HepG2 (cell line): Measurements from ENCODE around the gene HCK. TPM values are rescaled to one million over a fixed set of nuclear protein-coding genes. Genes with fewer than 3 reads are reported as not detected.
A peak's percentile ranks its signal among the peaks of the same experiment; 100 is the strongest.

Source experiments
- ATAC-seq: fragments of 200-7000 bp; cut with Tn5 transposase; 3 replicates; pipeline ENCODE4 v1.9.1; 2020; ENCODE audit warnings: mild to moderate bottlenecking, moderate library complexity
- BruUV-seq: library from RNA; stranded (reverse); fragments of 400-500 nt; replicated peaks from 2 replicates; lab custom pipeline; 2021; lab: Mats Ljungman, UMichigan
- CTCF ChIA-PET: fragments of 300-600 bp; formaldehyde crosslinking; extraction: SDS; loops from one replicate; lab custom pipeline; 2021; ENCODE audit warnings: low total read pairs, inconsistent platforms, low intra/inter-chr PET ratio; lab: Yijun Ruan, JAX
- POLR2A ChIA-PET: fragments of 350-600 bp; sonication (Branson Sonifier 250); formaldehyde crosslinking; loops from one replicate; lab custom pipeline; 2020; ENCODE audit warnings: antibody characterized with exemption, inconsistent platforms; lab: Yijun Ruan, JAX
- DNase-seq: peaks from one replicate; pipeline ENCODE4 v3.0.0-alpha.2; 2015; ENCODE audit warnings: low spot score
- FAIRE-seq: peaks from 3 replicates; lab custom pipeline; 2011; peaks lifted over from hg19 to GRCh38; lab: Jason Lieb, UNC
- H2AFZ ChIP-seq: one replicate; pipeline ENCODE4 v1.6.1; 2011; ENCODE audit warnings: low read length, inconsistent platforms
- H3K27ac ChIP-seq: fragments of 300-600 bp; 3 replicates; pipeline ENCODE4 v1.8.0; 2011; ENCODE audit warnings: mixed run types, mild to moderate bottlenecking, mixed read lengths, low read length, inconsistent platforms; ENCODE audit not compliant: insufficient read depth; ENCODE audit errors: extremely low read length
- H3K27me3 ChIP-seq, 2 experiments: fragments of 200-600 bp in 1 of 2; 2 replicates in 1 of 2; 3 replicates in 1 of 2; pipeline versions ENCODE4 v1.6.0 to v1.8.0; 2011; ENCODE audit warnings: low read length in 2 of 2, mild to moderate bottlenecking in 2 of 2, moderate library complexity in 2 of 2, inconsistent platforms in 1 of 2; ENCODE audit not compliant: insufficient read depth in 2 of 2, control insufficient read depth in 1 of 2
- H3K36me3 ChIP-seq, 2 experiments: fragments of 200-600 bp in 1 of 2; replicated peaks in 1 of 2; 2 replicates in 1 of 2; 3 replicates in 1 of 2; pipeline versions ENCODE4 v1.5.1 to v1.8.0; 2011; ENCODE audit warnings: low read length in 2 of 2, inconsistent platforms in 1 of 2; ENCODE audit not compliant: insufficient read depth in 2 of 2, control insufficient read depth in 1 of 2
- H3K4me1 ChIP-seq: 2 replicates; pipeline ENCODE4 v1.5.1; 2012; ENCODE audit warnings: low read length, inconsistent platforms; ENCODE audit not compliant: insufficient read depth
- H3K4me2 ChIP-seq: 2 replicates; pipeline ENCODE4 v1.6.0; 2011; ENCODE audit warnings: low read depth, low read length, inconsistent platforms
- H3K4me3 ChIP-seq, 3 experiments: fragments of 200-600 bp in 1 of 3; sonication (generic), shearing (Covaris generic) in 1 of 3; replicated peaks in 1 of 3; 2 replicates each; pipeline ENCODE4 v1.5.1; 2011 to 2016; ENCODE audit warnings: low read length in 3 of 3, inconsistent platforms in 2 of 3, low read depth in 2 of 3, mild to moderate bottlenecking in 2 of 3, control low read depth in 1 of 3, mixed read lengths in 1 of 3; ENCODE audit not compliant: insufficient read depth in 1 of 3
- H3K79me2 ChIP-seq: one replicate; pipeline ENCODE4 v1.6.1; 2011; ENCODE audit warnings: low read length, inconsistent platforms; ENCODE audit not compliant: insufficient read depth
- H3K9ac ChIP-seq: 2 replicates; pipeline ENCODE4 v1.6.0; 2011; ENCODE audit warnings: mild to moderate bottlenecking, low read depth, low read length, inconsistent platforms; ENCODE audit not compliant: insufficient read depth
- H3K9me3 ChIP-seq: 2 replicates; pipeline ENCODE4 v1.5.1; 2012; ENCODE audit warnings: mild to moderate bottlenecking, low read length
- H4K20me1 ChIP-seq: 2 replicates; pipeline ENCODE4 v1.6.0; 2011; ENCODE audit warnings: inconsistent platforms, mild to moderate bottlenecking, low read length, moderate library complexity; ENCODE audit not compliant: insufficient read depth
- IRX3 ChIP-seq: sonication (generic); formaldehyde crosslinking; IDR thresholded peaks from 2 replicates; pipeline ENCODE4 v1.8.1; 2023; ENCODE audit warnings: mild to moderate bottlenecking, low read depth, missing genetic modification reagents, borderline replicate concordance
- MEIS2 ChIP-seq: sonication (generic); formaldehyde crosslinking; IDR thresholded peaks from 2 replicates; pipeline ENCODE4 v1.9.0; 2021; ENCODE audit warnings: mild to moderate bottlenecking, missing genetic modification reagents
- NONO ChIP-seq, 2 experiments: fragments of 450-650 bp in 1 of 2; sonication (generic) in 1 of 2; formaldehyde crosslinking in 1 of 2; IDR thresholded peaks in 1 of 2; conservative IDR thresholded peaks in 1 of 2; 2 replicates each; pipeline versions ENCODE4 v1.6.1 to v1.8.0; 2017 to 2022; ENCODE audit warnings: mild to moderate bottlenecking in 1 of 2, missing genetic modification reagents in 1 of 2, moderate library complexity in 1 of 2
- SAP130 ChIP-seq: IDR thresholded peaks from 2 replicates; pipeline ENCODE4 v1.6.1; 2016; ENCODE audit warnings: low read depth
- TBP ChIP-seq: sonication (generic); formaldehyde crosslinking; IDR thresholded peaks from 2 replicates; pipeline ENCODE4 v1.5.0; 2020; ENCODE audit warnings: missing genetic modification reagents
- TBX2 ChIP-seq: sonication (generic); formaldehyde crosslinking; IDR thresholded peaks from 2 replicates; pipeline ENCODE4 v1.5.0; 2020; ENCODE audit warnings: missing genetic modification reagents, mild to moderate bottlenecking, borderline replicate concordance
- WGBS: methylation state at CpG from one replicate; pipeline ENCODE4 v1.1.6; 2017; ENCODE audit warnings: low lambda C conversion rate; 5-methylcytosine and 5-hydroxymethylcytosine counted together
- in situ Hi-C: cut with HindIII; loops from 2 replicates; pipeline ENCODE4 v1.10.0; 2017; ENCODE audit warnings: low pct_unique_long_range_greater_than_20kb; ENCODE audit not compliant: extremely low pct_ligation_motif_present
- intact Hi-C: fragments of 100-400 bp; cut with micrococcal nuclease; formaldehyde crosslinking; loops from one replicate; pipeline ENCODE4 v1.10.0; 2022; ENCODE audit not compliant: unreplicated experiment
- polyA plus RNA-seq, 8 experiments: library from polyadenylated mRNA; depleted of rRNA in 3 of 8; stranded (reverse) in 7 of 8; unstranded in 1 of 8; fragments of >200 nt; fragmentation: Illumina TruSeq in 4 of 8; extraction: Trizol in 4 of 8; gene quantifications; 2 replicates each; pipeline versions ENCODE4 v1.2.1 to v1.2.3, GENCODE V29; 2011 to 2016; ENCODE audit warnings: low read depth in 4 of 8, missing spikeins in 1 of 8, mixed read lengths in 1 of 8; ENCODE audit not compliant: insufficient read depth in 1 of 8
- total RNA-seq, 5 experiments: library from RNA; depleted of rRNA; stranded (reverse); fragments of >200 nt; fragmentation: Illumina TruSeq; extraction: Trizol; gene quantifications; 2 replicates each; pipeline ENCODE4 v1.2.3, GENCODE V29; 2016; ENCODE audit warnings: low read depth in 1 of 5
- TF ChIP-seq, protein P1 (sequence below): sonication (generic); formaldehyde crosslinking; IDR thresholded peaks from 2 replicates; pipeline ENCODE4 v1.4.0; 2020; ENCODE audit warnings: missing genetic modification reagents
- TF ChIP-seq, protein P2 (sequence below): sonication (generic); formaldehyde crosslinking; IDR thresholded peaks from 2 replicates; pipeline ENCODE4 v1.4.0; 2020; ENCODE audit warnings: missing genetic modification reagents
- TF ChIP-seq, protein P3 (sequence below): sonication (generic); formaldehyde crosslinking; IDR thresholded peaks from 2 replicates; pipeline ENCODE4 v1.4.0; 2020; ENCODE audit warnings: mild to moderate bottlenecking, low read depth, missing genetic modification reagents
- TF ChIP-seq, protein P4 (sequence below): sonication (generic); formaldehyde crosslinking; conservative IDR thresholded peaks from 2 replicates; pipeline ENCODE4 v1.4.0; 2020; ENCODE audit warnings: missing genetic modification reagents
- TF ChIP-seq, protein P5 (sequence below): fragments of 450-650 bp; IDR thresholded peaks from 2 replicates; pipeline ENCODE4 v1.6.1; 2017
- TF ChIP-seq, protein P6 (sequence below): sonication (generic); formaldehyde crosslinking; IDR thresholded peaks from 2 replicates; pipeline ENCODE4 v1.4.0; 2020; ENCODE audit warnings: mild to moderate bottlenecking, missing genetic modification reagents
- TF ChIP-seq, protein P7 (sequence below): IDR thresholded peaks from 2 replicates; pipeline ENCODE4 v1.6.1; 2016; ENCODE audit warnings: missing compliant biosample characterization, missing genetic modification reagents, borderline replicate concordance

Gene HCK
- total and polyA plus RNA-seq, 2 of the 13 experiments (the other 11 are each of a cell fraction or from before 2014, with no cell fraction given) = 0.04 TPM; not detected in 1

DNA sequence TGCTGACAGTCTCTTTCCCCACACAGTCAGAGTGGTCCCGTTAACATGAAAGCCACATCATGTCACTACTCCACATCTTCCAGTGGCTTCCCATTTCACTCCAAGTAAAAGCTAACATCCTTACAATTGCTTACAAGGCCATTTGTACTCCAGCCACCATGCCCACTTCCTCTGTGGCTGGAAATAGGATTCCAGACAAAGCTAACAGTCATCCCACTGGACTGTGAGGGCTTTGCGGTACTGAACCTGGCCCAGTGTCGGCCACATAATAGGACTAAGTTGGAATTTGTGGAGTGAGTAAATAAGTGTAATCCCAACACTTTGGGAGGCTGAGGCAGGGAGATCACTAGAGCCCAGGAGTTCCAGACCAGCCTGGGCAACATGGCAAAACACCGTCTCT, 31.0 kb upstream of the HCK start (continued):
- TF ChIP-seq, protein P1, sequence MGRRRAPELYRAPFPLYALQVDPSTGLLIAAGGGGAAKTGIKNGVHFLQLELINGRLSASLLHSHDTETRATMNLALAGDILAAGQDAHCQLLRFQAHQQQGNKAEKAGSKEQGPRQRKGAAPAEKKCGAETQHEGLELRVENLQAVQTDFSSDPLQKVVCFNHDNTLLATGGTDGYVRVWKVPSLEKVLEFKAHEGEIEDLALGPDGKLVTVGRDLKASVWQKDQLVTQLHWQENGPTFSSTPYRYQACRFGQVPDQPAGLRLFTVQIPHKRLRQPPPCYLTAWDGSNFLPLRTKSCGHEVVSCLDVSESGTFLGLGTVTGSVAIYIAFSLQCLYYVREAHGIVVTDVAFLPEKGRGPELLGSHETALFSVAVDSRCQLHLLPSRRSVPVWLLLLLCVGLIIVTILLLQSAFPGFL = no peak
- TF ChIP-seq, protein P2, sequence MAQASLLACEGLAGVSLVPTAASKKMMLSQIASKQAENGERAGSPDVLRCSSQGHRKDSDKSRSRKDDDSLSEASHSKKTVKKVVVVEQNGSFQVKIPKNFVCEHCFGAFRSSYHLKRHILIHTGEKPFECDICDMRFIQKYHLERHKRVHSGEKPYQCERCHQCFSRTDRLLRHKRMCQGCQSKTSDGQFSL = no peak
- TF ChIP-seq TBP = no peak

DNA sequence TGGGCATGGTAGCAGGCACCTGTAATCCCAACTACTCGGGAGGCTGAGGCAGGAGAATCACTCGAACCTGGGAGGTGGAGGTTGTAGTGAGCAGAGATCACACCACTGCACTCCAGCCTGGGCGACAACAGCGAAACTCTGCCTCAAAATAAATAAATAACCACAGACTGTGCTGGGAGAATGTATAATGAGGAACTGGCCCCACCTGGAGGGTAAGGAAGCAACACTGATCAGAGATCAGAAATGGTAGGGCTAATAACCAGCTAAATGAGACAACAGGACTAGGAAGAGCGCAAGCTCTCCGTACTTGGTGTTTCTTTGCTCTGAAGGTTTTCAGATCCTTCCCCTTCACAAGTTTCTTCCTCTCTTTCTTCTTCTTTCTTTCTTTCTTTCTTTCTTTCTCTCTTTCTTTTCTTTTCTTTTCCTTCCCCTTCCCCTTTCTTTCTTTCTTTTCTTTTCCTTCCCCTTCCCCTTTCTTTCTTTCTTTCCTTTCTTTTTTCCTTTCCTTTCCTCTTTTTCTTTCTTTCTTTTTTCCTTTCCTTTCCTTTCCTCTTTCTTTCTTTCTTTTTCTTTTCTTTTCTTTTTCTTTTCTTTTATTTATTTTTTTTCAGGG, 27.3 kb upstream of the HCK start:
- H3K36me3 ChIP-seq = no peaks in the 10 kb centered on the region
- no peak for ATAC-seq
- no peaks in the 10 kb centered on the region for H4K20me1 ChIP-seq
- intact Hi-C loops = no loop called here
- POLR2A ChIA-PET = no interaction called here
- no TSS peak for BruUV-seq
- no peaks in the 10 kb centered on the region for H3K79me2 ChIP-seq
- H3K4me2 ChIP-seq = no peak overlapping the region
- CTCF ChIA-PET = no interaction called here
- no peak overlapping the region for H3K9ac ChIP-seq
- DNase-seq = no peak
- peaks cover 5 to 39% of the 10 kb centered on the region in 2 experiments; a peak in 4 of 5 replicates for H3K27me3 ChIP-seq
- no peak overlapping the region for H3K4me3 ChIP-seq
- H2AFZ ChIP-seq = no peak overlapping the region
- WGBS = 43% methylated on average over 6 of the region's 6 CpGs
- in situ Hi-C loops = no loop called here
- no peak overlapping the region for H3K27ac ChIP-seq
- peaks cover 22% of the 10 kb centered on the region for H3K4me1 ChIP-seq
- FAIRE-seq = no peak
- no peaks in the 10 kb centered on the region for H3K9me3 ChIP-seq
- TF ChIP-seq, protein P3, sequence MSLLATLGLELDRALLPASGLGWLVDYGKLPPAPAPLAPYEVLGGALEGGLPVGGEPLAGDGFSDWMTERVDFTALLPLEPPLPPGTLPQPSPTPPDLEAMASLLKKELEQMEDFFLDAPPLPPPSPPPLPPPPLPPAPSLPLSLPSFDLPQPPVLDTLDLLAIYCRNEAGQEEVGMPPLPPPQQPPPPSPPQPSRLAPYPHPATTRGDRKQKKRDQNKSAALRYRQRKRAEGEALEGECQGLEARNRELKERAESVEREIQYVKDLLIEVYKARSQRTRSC (CRISPR knock-in tag) = no peak
- TF ChIP-seq SAP130 (CRISPR knock-in tag) (no peak), NONO (IDR thresholded peaks at IDR 0.05) (0 out of 2 replicates have a peak, but pooled peaks have one; percentile 80), NONO (CRISPR knock-in tag; conservative IDR thresholded peaks at IDR 0.05) (no peak), IRX3 (CRISPR knock-in tag) (no peak), TBX2 (CRISPR knock-in tag) (no peak), MEIS2 (CRISPR knock-in tag) (no peak)
- TF ChIP-seq, protein P4, sequence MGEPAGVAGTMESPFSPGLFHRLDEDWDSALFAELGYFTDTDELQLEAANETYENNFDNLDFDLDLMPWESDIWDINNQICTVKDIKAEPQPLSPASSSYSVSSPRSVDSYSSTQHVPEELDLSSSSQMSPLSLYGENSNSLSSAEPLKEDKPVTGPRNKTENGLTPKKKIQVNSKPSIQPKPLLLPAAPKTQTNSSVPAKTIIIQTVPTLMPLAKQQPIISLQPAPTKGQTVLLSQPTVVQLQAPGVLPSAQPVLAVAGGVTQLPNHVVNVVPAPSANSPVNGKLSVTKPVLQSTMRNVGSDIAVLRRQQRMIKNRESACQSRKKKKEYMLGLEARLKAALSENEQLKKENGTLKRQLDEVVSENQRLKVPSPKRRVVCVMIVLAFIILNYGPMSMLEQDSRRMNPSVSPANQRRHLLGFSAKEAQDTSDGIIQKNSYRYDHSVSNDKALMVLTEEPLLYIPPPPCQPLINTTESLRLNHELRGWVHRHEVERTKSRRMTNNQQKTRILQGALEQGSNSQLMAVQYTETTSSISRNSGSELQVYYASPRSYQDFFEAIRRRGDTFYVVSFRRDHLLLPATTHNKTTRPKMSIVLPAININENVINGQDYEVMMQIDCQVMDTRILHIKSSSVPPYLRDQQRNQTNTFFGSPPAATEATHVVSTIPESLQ (CRISPR knock-in tag) = no peak
- TF ChIP-seq, protein P5, sequence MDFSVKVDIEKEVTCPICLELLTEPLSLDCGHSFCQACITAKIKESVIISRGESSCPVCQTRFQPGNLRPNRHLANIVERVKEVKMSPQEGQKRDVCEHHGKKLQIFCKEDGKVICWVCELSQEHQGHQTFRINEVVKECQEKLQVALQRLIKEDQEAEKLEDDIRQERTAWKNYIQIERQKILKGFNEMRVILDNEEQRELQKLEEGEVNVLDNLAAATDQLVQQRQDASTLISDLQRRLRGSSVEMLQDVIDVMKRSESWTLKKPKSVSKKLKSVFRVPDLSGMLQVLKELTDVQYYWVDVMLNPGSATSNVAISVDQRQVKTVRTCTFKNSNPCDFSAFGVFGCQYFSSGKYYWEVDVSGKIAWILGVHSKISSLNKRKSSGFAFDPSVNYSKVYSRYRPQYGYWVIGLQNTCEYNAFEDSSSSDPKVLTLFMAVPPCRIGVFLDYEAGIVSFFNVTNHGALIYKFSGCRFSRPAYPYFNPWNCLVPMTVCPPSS = peak; percentile 76; the same call in 1 of the 2 replicates
- TF ChIP-seq, protein P6, sequence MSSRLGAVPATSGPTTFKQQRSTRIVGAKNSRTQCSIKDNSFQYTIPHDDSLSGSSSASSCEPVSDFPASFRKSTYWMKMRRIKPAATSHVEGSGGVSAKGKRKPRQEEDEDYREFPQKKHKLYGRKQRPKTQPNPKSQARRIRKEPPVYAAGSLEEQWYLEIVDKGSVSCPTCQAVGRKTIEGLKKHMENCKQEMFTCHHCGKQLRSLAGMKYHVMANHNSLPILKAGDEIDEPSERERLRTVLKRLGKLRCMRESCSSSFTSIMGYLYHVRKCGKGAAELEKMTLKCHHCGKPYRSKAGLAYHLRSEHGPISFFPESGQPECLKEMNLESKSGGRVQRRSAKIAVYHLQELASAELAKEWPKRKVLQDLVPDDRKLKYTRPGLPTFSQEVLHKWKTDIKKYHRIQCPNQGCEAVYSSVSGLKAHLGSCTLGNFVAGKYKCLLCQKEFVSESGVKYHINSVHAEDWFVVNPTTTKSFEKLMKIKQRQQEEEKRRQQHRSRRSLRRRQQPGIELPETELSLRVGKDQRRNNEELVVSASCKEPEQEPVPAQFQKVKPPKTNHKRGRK (CRISPR knock-in tag) = peak; percentile 77; the same call in 1 of the 2 replicates
- TF ChIP-seq, protein P7, sequence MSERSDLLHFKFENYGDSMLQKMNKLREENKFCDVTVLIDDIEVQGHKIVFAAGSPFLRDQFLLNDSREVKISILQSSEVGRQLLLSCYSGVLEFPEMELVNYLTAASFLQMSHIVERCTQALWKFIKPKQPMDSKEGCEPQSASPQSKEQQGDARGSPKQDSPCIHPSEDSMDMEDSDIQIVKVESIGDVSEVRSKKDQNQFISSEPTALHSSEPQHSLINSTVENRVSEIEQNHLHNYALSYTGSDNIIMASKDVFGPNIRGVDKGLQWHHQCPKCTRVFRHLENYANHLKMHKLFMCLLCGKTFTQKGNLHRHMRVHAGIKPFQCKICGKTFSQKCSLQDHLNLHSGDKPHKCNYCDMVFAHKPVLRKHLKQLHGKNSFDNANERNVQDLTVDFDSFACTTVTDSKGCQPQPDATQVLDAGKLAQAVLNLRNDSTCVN (CRISPR knock-in tag) = no peak
